GM19239 (cell line): ENCODE measurements around the gene ZNF20.
"Not testable (repeated sequence)": the region's sequence is repeated elsewhere in the genome, so short reads cannot be mapped to it uniquely, and the experiment has no call there.

Source experiments
- DNase-seq: peaks from one replicate; pipeline ENCODE4 v3.0.0; 2011; ENCODE audit warnings: low spot score; ENCODE audit not compliant: insufficient read length
- FAIRE-seq: peaks from 2 replicates; lab custom pipeline; 2011; peaks lifted over from hg19 to GRCh38; lab: Jason Lieb, UNC

The ZNF20 gene

DNA sequence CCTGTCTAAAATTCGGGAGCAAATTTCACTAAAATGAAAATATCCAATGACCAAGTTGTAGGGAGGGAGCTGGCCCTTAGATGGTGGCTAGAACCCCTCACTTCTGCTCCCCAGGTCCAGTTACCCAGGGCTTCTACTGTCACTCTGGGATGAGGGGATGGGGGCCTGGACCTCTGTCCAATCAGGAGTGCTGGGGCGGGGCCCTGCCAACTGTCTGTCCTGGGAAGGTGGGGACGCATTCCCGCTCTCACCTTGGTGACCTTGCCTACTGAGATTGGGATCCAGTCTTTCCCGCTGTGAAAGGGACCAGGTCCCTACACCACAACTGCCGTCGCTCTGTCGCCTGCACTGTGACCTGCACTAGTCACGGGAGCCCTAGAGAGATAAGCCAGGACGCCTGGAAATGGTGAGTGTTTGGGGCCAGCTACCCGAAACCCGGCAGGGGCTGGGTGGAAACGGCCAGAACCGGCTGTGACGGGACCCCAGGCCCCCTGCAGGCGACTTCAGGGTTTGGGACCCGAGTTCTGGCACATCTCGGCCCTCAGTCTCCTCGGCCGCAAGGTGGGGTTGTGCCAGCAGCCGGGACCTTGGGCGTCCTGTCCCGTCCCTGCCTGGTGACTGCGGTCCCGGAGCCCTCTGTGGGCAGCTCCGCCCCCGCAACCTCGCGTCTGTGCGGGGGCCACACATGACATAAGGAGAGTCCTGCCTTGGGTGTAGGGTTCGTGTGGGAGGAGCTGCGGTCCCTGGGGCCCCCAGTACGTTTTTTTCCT lies 22.8 kb downstream of the ZNF20 start:
- no peak for DNase-seq

DNA sequence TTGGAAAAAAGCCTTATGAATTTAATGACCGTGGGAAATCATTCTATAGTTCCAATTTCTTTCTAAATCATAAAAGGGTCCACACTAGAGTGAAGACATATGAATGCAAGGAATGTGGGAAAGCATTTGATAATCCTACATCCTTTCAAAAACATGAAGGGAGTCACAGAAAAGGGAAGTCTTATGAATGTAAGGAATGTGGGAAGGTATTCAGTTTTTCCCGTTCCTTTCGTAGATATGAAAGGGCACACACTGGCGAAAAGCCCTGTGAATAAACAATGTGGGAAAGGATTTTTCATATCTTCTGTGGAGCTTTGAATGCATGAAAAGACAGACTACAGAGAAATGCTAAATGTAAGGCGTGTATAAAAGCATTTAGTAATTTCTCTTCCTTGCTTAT lies 27.0 kb downstream of the ZNF20 start:
- DNase-seq (no peak), FAIRE-seq (no peak)

More for the DNA sequence above, 22.8 kb downstream of the ZNF20 start:
- FAIRE-seq: no peak

DNA sequence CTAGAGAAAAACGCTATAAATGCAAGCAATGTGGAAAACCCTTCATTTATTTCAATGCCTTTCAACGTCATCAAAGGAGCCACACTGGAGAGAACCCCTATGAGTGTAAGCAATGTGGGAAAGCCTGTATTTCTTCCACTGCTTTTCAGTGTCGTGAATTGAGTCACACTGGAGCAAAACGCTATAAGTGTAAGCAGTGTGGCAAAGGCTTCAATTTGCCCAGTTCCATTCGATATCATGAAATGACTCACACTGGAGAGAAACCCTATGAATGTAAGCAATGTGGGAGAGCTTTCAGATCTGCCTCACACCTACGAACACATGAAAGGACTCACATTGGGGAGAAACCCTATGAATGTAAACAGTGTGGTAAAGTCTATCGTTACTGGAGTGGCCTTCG lies 27.4 kb downstream of the ZNF20 start:
- FAIRE-seq (no peak), DNase-seq (no peak)

DNA sequence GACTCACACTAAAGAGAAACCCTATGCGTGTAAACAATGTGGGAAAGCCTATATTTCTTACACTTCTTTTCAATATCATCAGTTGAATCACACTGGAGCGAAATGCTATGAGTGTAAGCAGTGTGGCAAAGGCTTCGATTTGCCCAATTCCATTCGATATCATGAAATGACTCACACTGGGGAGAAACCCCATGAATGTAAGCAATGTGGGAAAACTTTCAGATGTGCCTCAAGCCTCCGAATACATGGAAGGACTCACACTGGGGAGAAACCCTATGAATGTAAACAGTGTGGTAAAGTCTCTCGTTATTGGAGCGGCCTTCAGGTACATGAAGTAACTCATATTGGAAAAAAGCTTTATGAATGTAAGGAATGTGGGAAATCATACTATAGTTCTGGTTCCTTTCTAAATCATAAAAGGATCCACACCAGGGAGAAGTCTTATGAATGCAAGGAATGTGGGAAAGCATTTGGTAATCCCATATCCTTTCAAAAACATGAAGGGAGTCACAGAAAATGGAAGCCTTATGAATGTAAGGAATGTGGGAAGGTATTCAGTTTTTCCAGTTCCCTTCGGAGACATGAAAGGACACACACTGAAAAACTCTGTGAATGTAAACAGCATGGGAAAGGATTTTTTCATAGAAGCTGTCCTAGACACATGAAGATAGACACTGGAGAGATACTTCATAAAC lies 28.1 kb downstream of the ZNF20 start:
- no peak for DNase-seq
- FAIRE-seq: no peak

DNA sequence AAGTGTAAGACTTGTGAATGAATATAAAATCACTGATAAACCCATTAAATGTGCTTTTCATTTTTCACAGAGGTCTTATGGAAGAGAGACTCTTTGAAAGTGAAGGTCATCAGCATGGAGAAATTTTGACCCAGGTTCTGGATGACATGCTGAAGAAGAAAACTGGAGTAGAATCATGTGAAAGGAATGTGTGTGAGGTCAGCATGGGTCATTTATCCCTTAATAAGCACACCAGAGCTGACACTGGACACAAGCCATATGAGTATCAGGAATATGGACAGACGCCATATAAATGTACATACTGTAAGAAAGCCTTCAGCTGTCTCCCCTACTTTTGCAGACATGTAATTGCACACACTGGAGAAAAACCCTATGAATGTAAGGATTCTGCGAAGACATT lies 29.0 kb downstream of the ZNF20 start:
- FAIRE-seq (no peak), DNase-seq (no peak)

DNA sequence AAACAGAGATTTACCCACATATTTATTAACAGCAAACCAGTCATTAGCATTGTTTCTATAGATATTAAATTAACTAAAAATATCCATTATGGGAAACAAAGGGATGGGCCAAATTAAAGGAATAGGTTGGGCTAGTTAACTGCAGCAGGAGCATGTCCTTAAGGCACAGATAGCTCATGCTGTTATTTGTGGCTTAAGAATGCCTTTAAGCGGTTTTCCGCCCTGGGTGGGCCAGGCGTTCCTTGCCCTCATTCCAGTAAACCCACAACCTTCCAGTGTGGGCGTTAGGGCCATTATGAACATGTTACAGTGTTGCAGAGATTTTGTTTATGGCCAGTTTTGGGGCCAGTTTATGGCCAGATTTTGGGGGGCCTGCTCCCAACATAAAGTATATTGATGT lies 36.2 kb downstream of the ZNF20 start:
- FAIRE-seq, DNase-seq: not testable (repeated sequence)

DNA sequence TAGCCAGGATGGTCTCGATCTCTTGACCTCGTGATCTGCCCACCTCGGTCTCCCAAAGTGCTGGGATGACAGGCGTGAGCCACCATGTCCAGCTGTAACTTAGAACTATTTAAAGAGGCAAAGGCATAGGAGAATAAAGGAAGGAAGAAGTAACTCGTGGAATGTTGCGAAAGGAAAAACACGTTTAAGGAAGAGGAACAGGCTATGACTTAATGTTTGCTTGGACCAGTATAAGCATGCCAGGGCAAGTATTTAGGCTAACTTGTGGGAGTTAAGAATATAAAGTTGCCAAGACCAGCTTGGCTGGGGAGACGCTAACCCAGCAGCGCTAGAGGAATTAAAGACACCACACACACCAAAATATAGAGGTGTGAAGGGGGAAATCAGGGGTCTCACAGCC lies 42.1 kb downstream of the ZNF20 start:
- no peak for DNase-seq
- FAIRE-seq: no peak

DNA sequence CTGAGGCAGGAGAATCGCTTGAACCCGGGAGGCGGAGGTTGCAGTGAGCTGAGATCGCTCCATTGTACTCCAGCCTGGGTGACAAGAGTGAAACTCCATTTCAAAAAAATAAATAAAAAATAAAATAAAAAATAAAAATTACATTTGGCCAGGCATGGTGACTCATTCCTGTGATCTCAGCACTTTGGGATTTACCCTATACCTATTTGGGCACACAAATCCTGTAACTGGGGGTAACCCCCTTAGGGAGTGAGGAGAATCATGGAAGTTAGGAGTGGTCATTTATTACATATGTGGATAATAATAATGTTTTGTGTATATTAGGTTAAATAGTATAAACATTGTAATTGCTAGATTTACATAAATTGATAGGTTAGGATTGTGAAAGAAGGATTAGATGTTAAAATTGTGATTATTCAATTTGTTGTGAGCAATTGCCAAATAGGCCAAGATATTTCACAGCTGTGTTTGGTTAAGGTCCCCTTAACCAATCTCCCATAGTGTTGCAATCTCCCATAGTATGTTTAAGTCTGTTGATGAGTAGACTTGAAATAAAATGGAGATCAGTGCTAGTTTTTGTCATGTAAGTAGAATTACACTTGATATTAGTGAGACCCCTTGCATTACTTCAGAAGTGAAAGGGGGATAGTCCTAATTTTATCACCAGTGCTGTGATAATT lies 44.9 kb downstream of the ZNF20 start:
- FAIRE-seq (no peak), DNase-seq (no peak)

DNA sequence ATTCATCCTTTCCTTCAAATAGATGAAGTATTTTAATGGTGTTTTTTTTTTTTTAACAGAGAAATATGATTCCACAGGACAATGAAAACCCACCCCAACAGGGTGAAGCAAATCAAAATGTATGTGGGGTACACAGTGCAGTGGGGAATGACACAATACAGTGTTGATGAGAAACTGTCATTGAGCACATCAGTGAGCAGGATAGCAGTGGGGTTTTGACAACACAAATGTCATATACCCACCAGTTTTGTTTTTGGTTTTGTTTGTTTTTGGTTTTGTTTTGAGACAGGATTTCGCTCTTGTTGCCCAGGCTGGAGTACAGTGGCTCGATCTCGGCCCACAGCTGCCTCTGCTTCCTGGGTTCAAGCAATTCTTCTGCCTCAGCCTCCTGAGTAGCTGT lies 46.4 kb downstream of the ZNF20 start:
- FAIRE-seq: peak; percentile 60
- DNase-seq: no peak

DNA sequence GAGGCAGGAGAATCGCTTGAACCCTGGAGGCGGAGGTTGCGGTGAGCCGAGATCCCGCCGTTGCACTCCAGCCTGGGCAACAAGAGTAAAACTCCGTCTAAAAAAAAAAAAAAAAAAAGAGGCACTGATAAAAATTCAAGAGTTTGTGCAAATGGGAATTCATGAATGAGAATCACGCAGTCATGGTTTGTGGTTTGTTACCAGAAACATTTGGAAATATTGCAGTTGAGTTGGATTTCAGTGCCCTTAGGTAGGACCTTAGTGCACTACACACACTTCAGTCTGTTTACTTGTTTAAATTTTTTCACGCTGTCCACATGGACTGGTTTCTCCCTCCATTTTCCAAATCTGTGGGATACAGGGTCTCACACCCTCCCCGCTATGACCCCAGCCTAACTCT lies 47.2 kb downstream of the ZNF20 start:
- DNase-seq (no peak), FAIRE-seq (no peak)

DNA sequence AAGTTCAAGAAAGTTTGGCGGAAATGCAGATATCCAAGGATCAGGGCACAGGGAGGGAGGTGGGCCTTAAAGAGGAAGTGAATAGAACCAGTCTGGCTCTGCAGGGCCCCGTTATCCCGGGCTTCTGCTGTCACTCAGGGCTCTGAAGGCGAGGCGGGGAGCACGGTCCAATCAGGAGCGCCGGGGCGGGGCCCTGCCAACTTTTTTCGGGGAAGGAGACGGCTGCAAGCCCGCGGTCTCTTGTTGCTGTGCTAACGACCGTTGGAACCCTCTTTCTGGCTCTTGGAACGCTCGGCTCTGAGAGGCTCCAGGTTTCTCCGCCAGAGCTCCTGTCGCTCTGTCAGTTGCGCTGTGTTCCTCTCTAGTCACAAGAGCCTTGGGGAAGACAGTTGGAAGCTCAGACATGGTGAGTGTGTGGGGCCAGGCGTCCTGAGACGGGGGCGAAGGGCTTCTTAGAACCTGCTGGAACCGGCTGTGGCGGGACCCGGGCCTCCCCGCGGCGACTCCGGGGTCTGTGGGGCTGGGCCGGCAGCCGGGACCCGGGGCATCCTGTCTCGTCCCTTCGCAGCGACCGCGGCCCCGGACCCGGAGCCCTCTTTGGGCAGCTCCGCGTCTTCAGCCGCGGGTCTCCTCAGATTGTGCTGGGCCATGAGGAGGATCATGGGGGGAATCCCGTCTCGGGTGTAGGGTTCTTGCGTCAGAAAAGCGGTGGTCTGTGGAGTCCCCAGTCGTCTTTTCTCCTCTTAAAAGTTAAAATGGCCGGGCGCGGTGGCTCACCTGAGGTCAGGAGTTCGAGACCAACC lies 47.9 kb downstream of the ZNF20 start:
- FAIRE-seq (peak; percentile 75), DNase-seq (peak; percentile 66)

DNA sequence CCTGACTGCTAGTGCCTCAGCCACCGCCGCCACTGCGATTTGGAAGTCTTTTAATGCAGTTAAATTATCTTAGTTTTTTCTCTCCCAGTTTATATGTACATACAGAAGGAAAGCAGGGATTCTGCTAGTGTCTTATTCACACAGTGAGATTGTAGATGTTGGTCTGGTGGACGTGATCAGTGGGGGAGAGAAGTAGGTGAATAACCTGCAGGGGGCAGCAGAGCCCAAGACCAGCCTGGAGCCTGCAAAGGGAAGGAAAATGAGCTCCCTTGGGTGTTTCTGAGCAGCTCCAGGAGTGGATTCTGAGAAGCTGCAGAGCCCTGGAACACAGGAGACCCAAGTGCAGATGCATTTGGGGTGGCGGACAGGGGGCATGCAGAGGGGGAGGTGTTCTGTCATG lies 49.3 kb downstream of the ZNF20 start:
- DNase-seq (peak; percentile 28), FAIRE-seq (peak; percentile 72)

DNA sequence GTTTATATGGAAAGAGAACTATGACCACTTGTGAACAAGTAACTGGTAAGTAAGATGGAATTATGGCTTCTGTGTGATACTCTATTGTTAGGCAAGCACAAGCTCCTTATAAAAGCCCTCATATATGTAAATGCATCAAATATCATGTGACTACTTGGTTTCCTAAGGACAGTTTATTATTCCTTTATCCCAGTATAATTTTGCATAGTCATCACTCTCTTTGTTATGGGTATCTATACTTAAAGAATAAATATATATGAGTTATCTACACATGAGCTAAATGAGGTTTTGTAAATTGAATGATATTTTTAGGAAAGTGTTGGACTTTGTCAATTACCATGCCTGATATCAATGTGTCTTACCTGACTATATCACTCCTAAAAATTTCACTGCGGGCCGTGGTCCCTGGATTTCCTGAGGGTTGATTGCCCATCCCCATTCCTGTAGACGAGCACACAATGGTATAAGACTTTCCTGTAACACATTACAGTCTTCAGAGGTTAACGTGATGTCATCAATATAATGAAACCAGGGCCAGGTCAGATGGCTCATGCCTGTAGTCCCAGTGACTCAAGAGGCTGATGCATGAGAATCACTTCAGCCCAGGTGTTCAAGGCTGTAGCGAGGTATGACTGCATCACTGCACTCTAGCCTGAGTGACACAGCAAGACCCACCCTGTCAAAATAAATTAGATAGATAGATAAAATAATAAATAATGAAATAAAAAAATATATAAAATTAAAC lies 54.9 kb downstream of the ZNF20 start:
- no peak for DNase-seq
- FAIRE-seq: no peak

DNA sequence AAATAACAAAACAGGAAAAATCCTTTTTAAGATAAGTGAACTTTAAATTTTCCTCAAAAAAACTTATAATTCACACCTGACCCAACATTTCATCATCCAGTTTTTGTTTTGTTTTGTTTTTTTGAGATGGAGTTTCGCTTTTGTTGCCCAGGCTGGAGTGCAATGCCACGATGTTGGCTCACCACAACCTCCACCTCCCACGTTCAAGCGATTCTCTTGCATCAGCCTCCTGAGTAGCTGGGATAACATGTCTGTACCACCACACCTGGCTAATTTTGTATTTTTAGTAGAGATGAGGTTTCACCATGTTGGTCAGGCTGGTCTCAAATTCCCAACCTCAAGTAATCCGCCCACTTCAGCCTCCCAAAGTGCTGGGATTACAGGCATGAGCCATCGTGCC lies 56.8 kb downstream of the ZNF20 start:
- not testable (repeated sequence) for FAIRE-seq, DNase-seq
